ENCODE data around the gene SRMS.

SRMS gene

DNA sequence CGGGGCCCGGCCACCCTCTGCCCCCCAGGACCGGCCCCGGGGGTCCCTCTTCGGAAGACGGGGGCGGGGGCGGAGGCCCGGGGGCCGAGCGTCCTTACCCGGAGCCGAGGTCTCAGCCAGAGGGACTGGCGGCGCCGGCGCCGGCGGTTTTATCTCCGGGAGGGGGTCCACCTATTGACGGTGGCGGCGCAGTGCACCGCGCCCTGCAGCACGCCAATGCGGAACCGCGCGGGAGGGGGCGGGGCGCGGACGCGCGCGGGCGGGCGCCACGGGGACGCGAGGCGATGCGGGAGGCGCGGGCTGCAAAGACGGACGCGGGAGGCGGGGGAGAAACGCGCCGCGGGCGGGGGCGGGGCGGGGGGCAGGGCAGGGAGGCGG lies 48.6 kb downstream of the SRMS start, which contains the start of gene EEF1A2:
Gene EEF1A2 (minus strand): TSS at position 124 of the 378 bp plus-strand sequence. CDS start 1,320 bp downstream, outside the sequence.
- no peak for DNase-seq

DNA sequence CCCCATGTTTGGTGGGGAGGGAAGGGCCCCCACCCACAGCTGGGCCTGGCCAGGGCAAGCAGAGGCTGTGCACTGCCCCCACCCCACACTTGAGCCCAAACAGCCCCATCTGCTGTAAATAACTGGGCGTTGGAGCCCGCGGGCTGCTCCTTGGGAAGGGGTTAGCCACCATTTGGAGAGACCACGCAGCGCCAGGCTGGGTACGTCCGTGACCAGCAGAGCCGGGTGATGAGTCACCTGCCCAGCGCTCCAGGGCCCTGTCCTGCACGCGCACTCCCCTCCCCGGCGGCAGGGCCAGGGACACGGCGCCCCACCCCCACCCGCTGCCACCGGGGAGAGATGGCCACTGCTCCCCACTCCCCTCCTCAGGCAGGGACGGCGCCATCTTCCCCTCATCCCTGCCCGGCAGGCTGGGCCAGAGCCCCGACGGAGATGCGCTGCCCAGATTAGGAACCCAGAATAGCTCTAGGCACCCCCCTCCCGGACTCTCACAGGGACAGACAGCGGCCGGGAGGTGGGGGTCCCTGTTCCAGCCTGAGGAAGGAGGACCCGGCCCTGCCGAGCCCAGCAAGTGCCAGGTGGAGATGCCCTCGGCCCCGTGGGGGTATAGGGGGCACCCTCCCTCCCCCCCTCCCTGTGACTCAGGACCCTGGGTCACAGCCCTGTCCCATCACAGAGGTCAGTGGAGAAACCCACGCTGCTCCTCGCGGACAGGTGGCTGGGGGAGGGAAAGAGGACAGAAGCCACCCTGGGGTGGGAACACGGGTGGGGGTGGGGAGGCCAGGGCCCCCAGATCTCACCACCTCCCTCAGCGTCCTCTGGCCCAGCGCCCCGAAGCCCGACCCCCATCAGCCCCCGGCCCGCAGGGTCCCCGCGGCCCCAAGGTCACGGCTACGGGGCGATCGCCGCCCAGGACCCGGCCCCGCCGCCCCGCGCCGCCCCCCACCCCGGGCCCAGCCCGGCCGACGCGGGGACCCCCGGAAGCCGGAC lies 49.3 kb downstream of the SRMS start:
- DNase-seq, result no peak

DNA sequence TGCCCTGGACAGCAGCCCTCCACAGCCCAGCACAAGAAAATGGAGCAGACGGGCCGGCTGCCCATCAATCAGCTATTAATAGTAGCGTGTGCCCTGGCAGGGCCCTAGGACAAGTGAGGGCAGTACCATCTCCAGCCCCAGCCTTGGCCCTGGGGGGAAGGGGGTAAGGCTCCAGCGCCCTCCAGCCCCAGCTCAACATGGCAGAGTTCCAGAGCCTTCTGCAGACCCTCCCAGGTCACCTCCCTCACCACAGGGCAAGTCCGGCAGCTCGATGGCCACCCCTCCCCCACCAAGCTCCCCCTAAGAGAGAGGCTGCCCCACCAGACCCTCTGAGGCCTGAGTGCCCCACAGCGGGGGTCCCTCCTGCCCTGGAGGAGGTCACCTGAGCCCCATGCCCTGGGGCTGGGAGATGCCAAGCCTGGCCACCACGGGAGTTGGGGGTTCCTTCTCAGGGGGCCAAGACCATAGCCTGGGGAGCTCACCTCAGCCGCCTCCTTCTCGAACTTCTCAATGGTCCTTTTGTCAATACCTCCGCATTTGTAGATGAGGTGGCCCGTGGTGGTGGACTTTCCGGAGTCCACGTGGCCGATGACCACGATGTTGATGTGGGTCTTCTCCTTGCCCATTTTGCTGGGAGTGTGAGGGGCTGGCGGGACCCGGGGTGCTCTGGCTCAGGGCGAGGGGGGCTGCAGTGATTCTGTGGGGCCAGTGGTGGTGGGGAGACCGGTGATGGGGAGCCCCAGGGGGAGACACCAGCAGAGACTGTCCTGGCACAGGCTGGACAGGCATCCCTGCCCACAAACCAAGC lies 50.2 kb downstream of the SRMS start:
- no peak for DNase-seq

DNA sequence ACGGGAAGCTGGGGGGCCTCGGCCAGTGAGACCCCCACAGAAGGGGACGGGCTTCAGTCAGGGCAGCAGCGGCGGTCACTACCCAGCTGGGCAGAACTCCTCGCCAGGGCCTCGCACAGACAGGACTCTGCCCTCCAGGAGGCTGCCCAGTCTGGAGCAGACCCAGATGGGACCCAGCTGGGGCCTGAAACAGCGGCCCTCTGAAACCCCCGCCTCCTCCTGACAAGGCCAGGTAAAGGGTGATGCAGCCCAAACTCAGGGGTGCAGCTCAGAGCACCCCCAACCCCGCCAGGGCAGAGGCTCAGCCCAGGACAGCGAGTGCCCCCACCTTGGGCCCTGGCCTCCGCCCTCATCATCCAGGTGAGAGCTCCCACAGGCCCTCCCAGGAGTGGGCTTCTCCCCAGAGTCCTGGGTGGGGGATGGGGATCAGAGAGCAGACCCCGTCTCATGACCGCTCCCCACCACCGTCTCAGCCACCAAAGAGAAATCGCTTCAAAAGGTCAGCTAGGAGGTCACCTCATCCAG lies 50.9 kb downstream of the SRMS start:
- no peak for DNase-seq

DNA sequence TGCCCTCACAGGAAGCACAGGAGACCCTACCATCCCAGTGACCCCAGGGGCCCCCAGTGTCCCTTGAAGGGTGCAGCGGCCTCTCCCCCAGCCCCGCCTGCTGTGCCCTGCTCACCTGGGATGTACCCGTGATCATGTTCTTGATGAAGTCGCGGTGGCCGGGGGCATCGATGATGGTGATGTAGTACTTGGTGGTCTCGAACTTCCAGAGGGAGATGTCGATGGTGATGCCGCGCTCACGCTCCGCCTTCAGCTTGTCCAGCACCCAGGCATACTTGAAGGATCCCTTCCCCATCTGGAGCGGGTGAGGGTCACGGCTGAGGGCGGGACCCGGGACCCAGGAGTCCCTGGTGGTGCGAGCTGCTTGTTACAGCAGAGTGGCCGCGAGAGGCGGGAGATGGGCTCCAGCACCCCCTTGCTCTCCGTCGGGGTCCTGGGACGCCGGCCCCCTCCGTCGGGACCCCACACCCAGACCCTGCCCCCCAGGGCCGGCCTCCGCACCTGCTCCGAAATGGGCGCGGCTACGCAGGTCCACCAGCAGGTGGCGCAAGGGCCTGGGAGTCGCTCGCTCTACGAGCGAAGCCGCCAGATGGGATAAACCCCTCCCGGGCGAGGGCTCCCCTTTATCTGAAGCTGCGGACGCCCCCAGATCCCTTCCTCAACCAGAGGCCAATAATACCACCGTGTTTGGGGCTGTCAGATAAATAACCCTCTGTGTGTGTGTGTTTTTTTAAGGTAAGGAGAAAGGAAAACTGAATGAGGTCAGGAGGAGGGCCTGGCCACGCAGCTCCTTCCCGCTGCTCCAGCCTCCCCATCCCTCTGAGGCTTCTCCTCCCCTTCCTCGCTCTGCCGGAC lies 51.6 kb downstream of the SRMS start:
- DNase-seq, result no peak

DNA sequence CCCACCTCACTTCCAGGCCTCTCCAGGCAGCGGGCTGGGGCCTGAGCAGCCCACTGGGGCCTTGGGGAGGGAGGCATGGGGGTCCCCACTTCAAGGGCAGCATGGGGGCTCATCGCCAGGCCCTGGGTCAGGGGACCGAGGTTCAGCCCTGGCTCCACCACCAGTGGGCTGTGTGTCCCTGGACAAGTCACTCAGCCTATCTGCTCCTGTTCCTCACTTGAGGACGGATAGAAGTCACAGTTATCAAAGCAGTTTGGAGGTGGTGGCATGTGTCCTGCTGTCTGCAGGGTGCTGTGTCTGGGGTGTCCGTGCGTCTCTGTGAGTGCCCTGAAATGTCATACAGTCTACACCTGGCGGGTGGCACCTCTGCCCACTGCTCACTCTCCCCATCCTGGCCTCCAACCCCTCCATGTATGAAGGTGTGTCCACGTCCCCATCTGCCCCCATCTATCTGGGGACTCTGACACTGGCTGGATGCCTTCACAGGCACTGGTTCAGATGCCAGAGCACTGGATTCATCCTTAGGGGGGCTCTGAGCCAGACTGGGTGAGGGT lies 52.3 kb downstream of the SRMS start:
- DNase-seq, result no peak

DNA sequence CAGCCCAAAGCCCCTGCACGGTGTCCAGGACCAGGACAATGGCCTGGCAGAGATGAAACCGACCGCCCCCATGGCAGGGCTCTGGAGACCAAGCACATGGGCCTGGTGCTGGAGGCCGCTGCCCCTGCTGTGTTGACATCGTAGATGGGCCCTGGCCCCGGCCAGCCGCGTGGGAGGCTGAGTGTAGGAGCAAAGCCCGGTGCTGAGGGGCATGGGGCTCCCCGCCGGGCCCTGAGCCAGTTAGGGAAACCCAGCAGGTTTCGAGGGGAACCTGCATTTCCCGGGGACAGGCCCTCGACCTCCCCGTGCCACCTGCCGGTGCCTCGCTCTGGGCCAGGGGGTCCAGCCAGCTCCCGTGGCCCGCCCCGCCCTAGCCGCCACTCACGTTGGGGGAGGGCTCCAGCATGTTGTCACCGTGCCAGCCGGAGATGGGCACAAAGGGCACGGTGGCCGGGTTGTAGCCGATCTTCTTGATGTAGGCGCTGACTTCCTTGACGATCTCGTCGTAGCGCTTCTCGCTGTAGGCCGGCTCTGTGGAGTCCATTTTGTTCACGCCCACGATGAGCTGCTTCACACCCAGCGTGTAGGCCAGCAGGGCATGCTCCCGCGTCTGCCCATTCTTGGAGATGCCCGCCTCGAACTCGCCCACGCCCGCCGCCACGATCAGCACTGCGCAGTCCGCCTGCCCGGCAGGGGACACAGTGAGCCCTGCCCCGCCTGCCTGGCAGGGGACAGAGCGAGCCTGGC lies 53.0 kb downstream of the SRMS start:
- DNase-seq, result no peak

DNA sequence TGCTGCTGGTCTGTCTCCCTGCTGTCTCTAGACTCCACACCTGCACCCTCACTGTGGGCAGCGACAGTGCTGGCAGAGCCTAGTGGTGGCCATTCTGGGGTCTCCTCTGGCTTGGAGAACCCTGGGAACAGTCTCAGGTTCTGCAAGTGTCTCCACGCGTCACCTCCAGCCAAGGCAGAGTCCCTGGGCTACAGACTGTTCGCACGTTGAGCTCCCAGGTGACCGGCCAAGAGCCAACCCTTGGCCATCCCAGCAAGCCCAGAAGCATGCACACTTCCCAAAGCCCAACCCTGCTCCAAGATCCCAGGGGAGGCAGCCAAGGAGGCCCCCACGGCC lies 53.5 kb downstream of the SRMS start:
- DNase-seq, result no peak

DNA sequence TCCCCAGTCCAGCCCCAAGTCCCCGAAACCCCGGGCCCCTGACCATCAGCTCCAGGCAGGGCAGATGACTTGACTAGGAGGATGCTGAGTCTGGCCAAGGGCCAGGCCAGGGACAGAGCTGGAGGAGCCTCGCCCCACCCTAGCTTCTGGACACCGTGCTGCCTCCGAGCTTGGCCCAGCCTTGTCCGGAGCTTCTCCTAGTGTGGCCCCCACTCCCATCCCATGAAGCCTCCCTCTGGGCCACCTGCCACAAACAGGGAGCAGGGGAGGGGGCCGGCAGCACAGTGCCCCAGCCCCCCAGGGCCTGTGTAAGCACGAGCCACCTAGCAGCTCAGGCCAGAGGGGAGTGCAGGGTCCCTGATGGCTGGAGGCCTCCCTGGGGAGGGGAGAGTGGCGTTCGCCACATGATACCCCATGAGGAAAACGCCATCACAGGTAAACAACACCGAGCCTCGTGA lies 54.0 kb downstream of the SRMS start:
- no peak for DNase-seq

DNA sequence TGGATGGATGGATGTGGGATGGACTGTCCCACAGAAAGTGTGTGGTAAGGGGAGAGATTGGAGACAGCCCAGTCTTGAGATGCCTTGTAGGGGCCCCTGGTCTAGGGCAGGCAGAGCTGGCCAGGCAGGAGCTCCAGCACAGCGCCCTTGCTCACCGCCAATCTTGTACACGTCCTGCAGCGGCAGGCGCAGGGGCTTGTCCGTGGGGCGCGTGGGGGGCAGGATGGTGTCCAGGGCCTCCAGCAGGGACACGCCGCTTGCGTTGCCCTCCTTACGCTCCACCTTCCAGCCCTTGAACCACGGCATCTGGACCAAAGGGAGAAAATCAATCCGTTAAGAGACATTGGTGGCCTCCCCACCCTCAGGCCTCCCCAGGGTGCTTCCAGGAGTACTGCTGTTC lies 54.6 kb downstream of the SRMS start:
- DNase-seq, result no peak

DNA sequence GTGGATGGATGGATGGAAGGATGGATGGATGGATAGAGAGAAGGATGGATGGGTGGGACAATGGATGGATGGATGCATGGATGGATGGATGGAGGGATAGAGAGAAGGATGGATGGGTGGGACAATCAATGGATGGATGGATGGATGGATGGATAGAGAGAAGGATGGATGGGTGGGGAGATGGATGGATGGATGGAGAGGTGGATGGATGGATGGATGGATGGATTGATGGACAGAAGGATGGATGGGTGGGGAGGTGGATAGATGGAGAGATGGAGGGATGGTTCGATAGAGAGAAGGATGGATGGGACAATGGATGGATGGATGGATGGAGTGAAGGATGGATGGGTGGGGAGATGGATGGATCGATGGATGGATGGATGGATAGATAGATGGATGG lies 55.0 kb downstream of the SRMS start:
- no peak for DNase-seq

DNA sequence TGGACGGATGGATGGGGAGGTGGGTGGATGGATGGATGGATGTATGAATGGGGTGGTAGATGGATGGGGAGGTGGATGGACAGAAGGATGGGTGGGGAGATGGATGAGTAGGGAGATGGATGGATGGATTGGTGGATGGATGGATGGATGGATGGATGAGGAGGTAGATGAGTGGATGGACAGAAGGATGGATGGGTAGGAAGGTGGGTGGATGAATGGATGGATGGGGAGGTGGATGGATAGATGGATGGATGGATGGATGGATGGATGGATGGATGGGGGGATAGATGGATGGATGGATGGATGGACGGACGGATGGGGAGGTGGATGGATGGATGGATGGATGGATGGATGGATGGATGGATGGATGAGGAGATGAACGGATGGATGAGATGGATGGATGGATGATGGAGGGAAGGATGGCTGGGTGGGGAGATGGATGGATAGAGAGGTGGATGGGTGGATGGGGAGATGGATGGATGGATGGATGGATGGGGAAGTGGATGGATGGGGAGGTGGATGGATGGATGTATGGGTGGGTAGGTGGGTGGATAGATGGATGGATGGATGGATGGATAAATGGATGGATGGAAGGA lies 55.8 kb downstream of the SRMS start:
- no peak for DNase-seq

DNA sequence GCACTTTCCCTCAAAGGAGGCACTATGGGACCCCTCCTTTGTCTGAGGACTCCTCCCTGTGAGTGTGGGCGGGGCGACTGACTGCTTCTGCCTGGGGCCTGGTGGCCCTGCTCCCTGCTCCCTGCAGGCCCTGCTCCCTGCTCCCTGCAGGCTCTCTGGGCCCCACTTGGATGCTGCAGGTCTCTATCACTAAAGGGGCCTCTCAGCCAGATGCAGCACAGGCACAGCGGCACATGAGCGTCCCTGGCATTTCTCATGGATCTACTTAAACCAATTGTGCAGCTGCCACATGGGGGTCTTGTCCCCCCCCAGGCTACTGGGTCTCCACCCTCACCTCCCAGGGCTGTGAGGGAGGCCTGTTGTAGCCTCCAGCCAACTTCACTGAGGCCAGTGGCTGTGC lies 56.5 kb downstream of the SRMS start:
- DNase-seq, result no peak
